Fibroblast of lung (primary cell): ENCODE measurements around the gene RAB18. TPM values are rescaled to one million over a fixed set of nuclear protein-coding genes. Genes with fewer than 3 reads are reported as not detected.

ENCODE experiments used
- DNase-seq, 2 donors: peaks; one replicate each; pipeline versions ENCODE4 v3.0.0 to v3.0.0-alpha.2; 2010; ENCODE audit warnings: low read depth in 2 of 2
- H2AFZ ChIP-seq: 2 replicates; pipeline ENCODE4 v1.5.1; 2012; ENCODE audit warnings: low read length, control low read depth, inconsistent platforms
- H3K27ac ChIP-seq: 2 replicates; pipeline ENCODE4 v1.5.1; 2011; ENCODE audit warnings: low read length, control low read depth; ENCODE audit not compliant: insufficient read depth
- H3K27me3 ChIP-seq: 2 replicates; pipeline ENCODE4 v1.5.1; 2011; ENCODE audit warnings: mild to moderate bottlenecking, low read length; ENCODE audit not compliant: control insufficient read depth, insufficient read depth
- H3K36me3 ChIP-seq: 2 replicates; pipeline ENCODE4 v1.5.1; 2011; ENCODE audit warnings: low read length; ENCODE audit not compliant: control insufficient read depth, insufficient read depth
- H3K4me1 ChIP-seq: 2 replicates; pipeline ENCODE4 v1.5.1; 2011; ENCODE audit warnings: low read length; ENCODE audit not compliant: control insufficient read depth, insufficient read depth; ENCODE audit errors: extremely low read depth
- H3K4me2 ChIP-seq: 2 replicates; pipeline ENCODE4 v1.5.1; 2011; ENCODE audit warnings: low read length, control low read depth; ENCODE audit not compliant: insufficient read depth; ENCODE audit errors: extremely low read depth
- H3K4me3 ChIP-seq, 4 experiments: fragments of 200-600 bp in 1 of 4; sonication (generic) in 1 of 4; replicated peaks in 1 of 4; 2 replicates each; pipeline ENCODE4 v1.5.1; 2011 to 2016; ENCODE audit warnings: low read length in 4 of 4, low read depth in 3 of 4, mild to moderate bottlenecking in 3 of 4, control low read depth in 2 of 4, inconsistent platforms in 1 of 4, mixed read lengths in 1 of 4; ENCODE audit not compliant: insufficient read depth in 1 of 4; ENCODE audit errors: control extremely low read depth in 1 of 4
- H3K79me2 ChIP-seq: 2 replicates; pipeline ENCODE4 v1.5.1; 2012; ENCODE audit warnings: mild to moderate bottlenecking, low read length, inconsistent platforms; ENCODE audit not compliant: control insufficient read depth, insufficient read depth
- H3K9ac ChIP-seq: 2 replicates; pipeline ENCODE4 v1.5.1; 2011; ENCODE audit warnings: mild to moderate bottlenecking, low read length, control low read depth; ENCODE audit not compliant: insufficient read depth
- H3K9me3 ChIP-seq: 2 replicates; pipeline ENCODE4 v1.5.1; 2012; ENCODE audit warnings: low read depth, low read length; ENCODE audit not compliant: control insufficient read depth, insufficient read depth
- H4K20me1 ChIP-seq: 2 replicates; pipeline ENCODE4 v1.5.1; 2011; ENCODE audit warnings: low read length; ENCODE audit not compliant: control insufficient read depth, insufficient read depth; ENCODE audit errors: extremely low read depth
- CTCF ChIP-seq, 2 donors: IDR thresholded peaks in 1 of 2; conservative IDR thresholded peaks in 1 of 2; 1 replicate in 1 of 2; 2 replicates in 1 of 2; pipeline ENCODE4 v1.5.1; 2011 to 2012; ENCODE audit warnings: low read length in 2 of 2, control low read depth in 1 of 2, inconsistent platforms in 1 of 2, low read depth in 1 of 2, mild to moderate bottlenecking in 1 of 2
- EZH2 ChIP-seq: IDR thresholded peaks from 2 replicates; pipeline ENCODE4 v1.5.1; 2012; ENCODE audit warnings: low read length, control low read depth, mild to moderate bottlenecking; ENCODE audit errors: missing control alignments
- polyA plus RNA-seq, 2 donors: library from polyadenylated mRNA; depleted of rRNA in 1 of 2; stranded (reverse) in 1 of 2; unstranded in 1 of 2; fragments of >200 nt; gene quantifications; 2 replicates each; pipeline ENCODE4 v1.2.1, GENCODE V29; 2011 to 2012; ENCODE audit warnings: missing spikeins in 1 of 2
- total RNA-seq: library from RNA; depleted of rRNA; stranded (reverse); fragments of >200 nt; gene quantifications from 2 replicates; pipeline ENCODE4 v1.2.1, GENCODE V29; 2014

The RAB18 gene
- total and polyA plus RNA-seq, 2 donors (not counting 1 experiment from before 2014, with no cell fraction given): 42.1 to 95.2 TPM

GRCh38 chr10:27479016-27479415, 25.1 kb upstream of the RAB18 start:
- Histone ChIP-seq H3K4me3 (no peak overlapping the region), H3K36me3 (no peaks in the 10 kb centered on the region), H3K4me2 (no peak overlapping the region), H3K79me2 (no peaks in the 10 kb centered on the region), H3K27ac (no peak overlapping the region), H3K9ac (no peak overlapping the region), H4K20me1 (no peaks in the 10 kb centered on the region), H2AFZ (no peak overlapping the region), H3K27me3 (no peaks in the 10 kb centered on the region), H3K4me1 (no peaks in the 10 kb centered on the region), H3K9me3 (no peaks in the 10 kb centered on the region)
- TF ChIP-seq CTCF (conservative IDR thresholded peaks at IDR 0.05 in 1 of 2, IDR thresholded peaks at IDR 0.05 in 1 of 2; ENCODE audit: low read depth in 1 of 2, low read length in 2 of 2): no peak
- no peak for TF ChIP-seq EZH2
- no peak for DNase-seq

- Histone ChIP-seq H3K9ac (no peak overlapping the region), H3K36me3 (no peaks in the 10 kb centered on the region), H3K4me2 (no peak overlapping the region), H3K9me3 (no peaks in the 10 kb centered on the region), H3K27me3 (no peaks in the 10 kb centered on the region), H3K79me2 (no peaks in the 10 kb centered on the region), H3K27ac (no peak overlapping the region), H2AFZ (no peak overlapping the region), H3K4me3 (no peak overlapping the region), H4K20me1 (no peaks in the 10 kb centered on the region), H3K4me1 (no peaks in the 10 kb centered on the region)
- TF ChIP-seq CTCF (conservative IDR thresholded peaks at IDR 0.05 in 1 of 2, IDR thresholded peaks at IDR 0.05 in 1 of 2; ENCODE audit: low read depth in 1 of 2, low read length in 2 of 2) (no peak), EZH2 (no peak)
- DNase-seq: no peak
These were observed 22.6 kb upstream of the RAB18 start for GRCh38 chr10:27481486-27481885.

DNA sequence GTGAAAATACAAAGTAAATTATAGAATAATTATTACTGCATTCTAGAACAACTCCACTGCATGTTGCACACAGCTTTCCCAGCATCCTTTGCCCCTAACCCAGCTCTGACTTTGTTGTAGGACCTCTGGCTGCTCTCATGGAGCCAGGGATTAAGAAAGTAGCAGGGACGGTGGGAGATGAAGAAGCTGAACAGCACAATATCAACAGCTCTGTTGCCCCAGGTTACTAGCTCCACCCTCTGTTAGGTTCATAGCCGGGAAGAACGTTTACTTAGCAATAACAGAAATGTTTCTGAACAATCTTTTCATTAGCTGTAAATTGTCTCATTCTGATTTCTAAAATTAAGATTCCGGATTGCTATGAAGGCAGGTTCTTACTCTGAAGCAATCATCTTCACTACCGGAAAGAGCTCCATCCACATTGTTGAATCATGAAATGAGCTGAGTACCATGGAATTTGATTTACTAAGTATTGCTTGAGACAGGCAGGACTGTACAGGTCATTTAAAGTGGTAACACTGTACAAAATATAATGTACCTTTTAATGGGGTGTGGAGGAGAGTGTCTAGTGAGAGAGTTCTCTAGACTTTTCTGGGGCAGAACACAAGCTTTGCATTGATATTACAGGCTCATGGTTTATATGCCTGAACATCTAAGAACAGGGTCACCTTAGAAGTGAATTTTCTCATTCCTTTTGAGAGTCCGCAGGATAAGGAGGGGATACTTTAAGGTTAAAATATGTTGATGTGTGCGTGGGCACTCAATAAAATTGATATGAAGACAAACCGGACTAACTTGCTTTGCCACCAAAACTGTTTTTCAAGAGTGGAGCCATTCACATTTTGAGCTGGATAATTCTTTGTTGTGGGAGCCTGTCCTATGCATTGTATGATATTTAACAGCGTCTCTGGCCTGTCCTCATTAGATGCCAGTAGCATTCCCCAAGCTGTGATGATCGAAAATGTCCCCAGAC, 20.8 kb upstream of the RAB18 start:
- Histone ChIP-seq H3K36me3 (no peaks in the 10 kb centered on the region), H3K9me3 (no peaks in the 10 kb centered on the region), H3K27me3 (no peaks in the 10 kb centered on the region), H3K4me2 (no peak overlapping the region), H3K4me3 (no peak overlapping the region), H3K9ac (no peak overlapping the region), H3K79me2 (no peaks in the 10 kb centered on the region), H3K4me1 (no peaks in the 10 kb centered on the region), H2AFZ (peak overlapping the region; percentile 1), H3K27ac (no peak overlapping the region), H4K20me1 (no peaks in the 10 kb centered on the region)
- TF ChIP-seq EZH2 (no peak), CTCF (conservative IDR thresholded peaks at IDR 0.05 in 1 of 2, IDR thresholded peaks at IDR 0.05 in 1 of 2; ENCODE audit: low read depth in 1 of 2, low read length in 2 of 2) (no peak)
- peak; percentile 4 to 30 for DNase-seq
